Prostate gland (tissue), 2 donors: ENCODE results near the gene TDP2. TPM values are rescaled to one million over a fixed set of nuclear protein-coding genes. Genes with fewer than 3 reads are reported as not detected.
"Not testable (repeated sequence)": the region's sequence is repeated elsewhere in the genome, so short reads cannot be mapped to it uniquely, and the experiment has no call there.

Experiments used
- DNase-seq: peaks from one replicate; pipeline ENCODE4 v3.0.0-alpha.2; 2019; ENCODE audit warnings: low spot score
- H3K27ac ChIP-seq, 2 donors: fragments of 200-600 bp; sonication (generic); 2 replicates each; pipeline ENCODE4 v1.5.1; 2017 to 2019
- H3K27me3 ChIP-seq: fragments of 200-600 bp; sonication (generic); replicated peaks from 2 replicates; pipeline ENCODE4 v1.5.1; 2019; ENCODE audit not compliant: insufficient read depth
- H3K36me3 ChIP-seq, 2 donors: fragments of 200-600 bp; sonication (generic); 1 replicate in 1 of 2; 2 replicates in 1 of 2; pipeline versions ENCODE4 v1.5.1 to v1.8.1; 2017 to 2019
- H3K4me1 ChIP-seq: fragments of 200-600 bp; sonication (generic); replicated peaks from 2 replicates; pipeline ENCODE4 v1.5.1; 2019
- H3K4me3 ChIP-seq, 2 donors: fragments of 200-600 bp; sonication (generic); 2 replicates each; pipeline ENCODE4 v1.5.1; 2017 to 2019
- H3K9me3 ChIP-seq: fragments of 200-600 bp; sonication (generic); 2 replicates; pipeline ENCODE4 v1.5.1; 2017
- CTCF ChIP-seq, 4 experiments: fragments of 200-600 bp in 2 of 4; fragments of 450-650 bp in 2 of 4; sonication (generic) in 2 of 4; IDR thresholded peaks; 1 replicate in 3 of 4; 2 replicates in 1 of 4; pipeline ENCODE4 v1.5.1; 2016 to 2019; ENCODE audit warnings: antibody characterized with exemption in 4 of 4, mild to moderate bottlenecking in 2 of 4, moderate library complexity in 2 of 4
- POLR2A ChIP-seq: fragments of 450-650 bp; IDR thresholded peaks from one replicate; pipeline ENCODE4 v1.6.1; 2016; ENCODE audit warnings: antibody characterized with exemption, mild to moderate bottlenecking
- POLR2AphosphoS5 ChIP-seq: sonication (generic); formaldehyde crosslinking; IDR thresholded peaks from one replicate; pipeline ENCODE4 v1.6.1; 2017; ENCODE audit warnings: antibody characterized with exemption
- WGBS: methylation state at CpG from one replicate; pipeline ENCODE4 v1.1.5; 2018; 5-methylcytosine and 5-hydroxymethylcytosine counted together
- intact Hi-C: fragments of 100-400 bp; cut with DNase I; formaldehyde crosslinking; loops from one replicate; pipeline ENCODE4 v1.14.2; 2022
- total RNA-seq, 2 donors: library from RNA; depleted of rRNA; stranded (reverse); fragments of >200 nt; gene quantifications; one replicate each; pipeline ENCODE4 v1.1.0, GENCODE V29; 2016

TDP2 gene
- total RNA-seq, 2 donors from 2014 or later, result 46.1 to 126 TPM

GRCh38 chr6:24668997-24669361 is 2.3 kb upstream of the TDP2 start:
- intact Hi-C loops, result no loop called here
- H3K4me1 ChIP-seq, result no peaks in the 10 kb centered on the region
- H3K9me3 ChIP-seq, result no peaks in the 10 kb centered on the region
- no peaks in the 10 kb centered on the region for H3K36me3 ChIP-seq
- 97% methylated on average over 9 of the region's 9 CpGs for WGBS
- DNase-seq, result no peak
- no peak overlapping the region for H3K4me3 ChIP-seq
- H3K27ac ChIP-seq, result no peak overlapping the region
- no peaks in the 10 kb centered on the region for H3K27me3 ChIP-seq
- TF ChIP-seq POLR2AphosphoS5 (no peak), CTCF (IDR thresholded peaks at IDR 0.05) (no peak)

- H3K36me3 ChIP-seq, H3K9me3 ChIP-seq, H3K4me1 ChIP-seq, DNase-seq, intact Hi-C loops, H3K27ac ChIP-seq, H3K27me3 ChIP-seq: not testable (repeated sequence)
- H3K4me3 ChIP-seq, result peak overlapping the region in 1 of 2 donors; percentile 78
- 93% methylated on average over 18 of the region's 18 CpGs for WGBS
Observed at GRCh38 chr6:24668066-24668996, 1.6 kb upstream of the TDP2 start.

DNA sequence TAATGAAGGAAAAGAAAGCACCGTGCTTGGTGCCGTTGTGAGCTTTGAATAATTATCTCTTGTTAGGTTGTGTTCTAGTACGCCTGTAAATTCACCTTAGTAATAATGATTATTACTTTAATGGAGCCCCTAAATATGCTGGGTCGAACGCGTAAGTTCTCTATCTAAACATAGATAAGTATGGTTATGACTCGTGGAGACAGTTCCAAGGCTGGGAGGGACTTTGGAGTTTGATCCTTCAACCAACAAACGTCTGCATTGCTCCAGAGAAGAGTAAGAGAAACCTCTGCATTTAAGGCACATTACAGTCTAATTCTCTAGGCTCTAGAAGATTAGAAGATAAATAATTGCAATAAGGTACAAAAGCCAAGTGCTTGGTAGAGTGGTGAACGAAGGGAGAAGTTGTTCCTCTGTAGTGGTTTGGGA is 692 bp upstream of the TDP2 start:
- Histone ChIP-seq H3K36me3 (no peaks in the 10 kb centered on the region), H3K27me3 (no peaks in the 10 kb centered on the region), H3K4me3 (peak overlapping the region; percentile 77 to 78), H3K9me3 (no peaks in the 10 kb centered on the region), H3K4me1 (peaks cover 10% of the 10 kb centered on the region), H3K27ac (peak overlapping the region; percentile 90 to 93)
- no peak for DNase-seq
- TF ChIP-seq CTCF (IDR thresholded peaks at IDR 0.05) (no peak), POLR2AphosphoS5 (no peak), POLR2A (no peak)
- WGBS, result 1% methylated on average over 9 of the region's 9 CpGs
- intact Hi-C loops, result loop anchor here (2.0 kb wide), 1 partner anchor 53 kb away; no protein-coding TSS in a partner anchor

DNA sequence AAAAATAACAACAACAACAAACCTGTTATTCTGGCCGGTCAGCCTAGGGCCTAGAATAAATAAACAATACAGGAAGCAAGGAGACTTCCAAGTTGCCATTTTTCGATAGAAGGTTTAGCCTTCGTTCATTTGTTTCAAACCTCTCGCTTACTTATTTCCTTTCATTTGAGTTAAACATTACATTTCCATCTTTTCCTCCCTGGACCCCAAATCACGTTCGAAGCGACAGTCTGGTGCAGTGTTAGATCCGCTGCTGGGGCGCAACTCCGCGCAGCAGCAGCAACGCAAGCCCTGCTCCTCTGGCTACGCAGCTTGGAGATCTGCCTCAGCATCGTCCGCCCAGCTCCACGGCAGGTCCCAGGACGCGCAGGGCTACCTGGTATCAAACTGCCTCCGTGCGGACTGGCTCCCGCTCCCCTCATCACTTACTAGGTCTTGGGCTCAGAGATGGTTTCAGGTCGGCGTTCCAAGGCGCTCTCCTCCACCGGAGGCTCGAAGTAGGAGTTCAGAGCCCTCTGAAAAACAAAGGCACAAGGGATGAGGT is 530 bp downstream of the TDP2 start:
- H3K4me1 ChIP-seq, result peaks cover 14% of the 10 kb centered on the region
- WGBS, result under 1% methylated on average over 26 of the region's 26 CpGs
- H3K4me3 ChIP-seq, result peak overlapping the region; percentile 77 to 78
- H3K9me3 ChIP-seq, result no peaks in the 10 kb centered on the region
- intact Hi-C loops, result loop anchor here (2.0 kb wide), 1 partner anchor 55 kb away; no protein-coding TSS in a partner anchor
- peak; percentile 43 for DNase-seq
- TF ChIP-seq CTCF (IDR thresholded peaks at IDR 0.05) (no peak), POLR2A (no peak), POLR2AphosphoS5 (no peak)
- no peaks in the 10 kb centered on the region for H3K27me3 ChIP-seq
- H3K27ac ChIP-seq, result peak overlapping the region; percentile 90 to 93
- H3K36me3 ChIP-seq, result no peaks in the 10 kb centered on the region

GRCh38 chr6:24664046-24664987 is 2.4 kb downstream of the TDP2 start:
- DNase-seq, result no peak
- Histone ChIP-seq H3K4me1 (peaks cover 14% of the 10 kb centered on the region), H3K27me3 (no peaks in the 10 kb centered on the region), H3K4me3 (peak overlapping the region in 1 of 2 donors; percentile 78), H3K36me3 (no peaks in the 10 kb centered on the region), H3K9me3 (no peaks in the 10 kb centered on the region), H3K27ac (peak overlapping the region; percentile 90 to 93)
- 66% methylated on average over 7 of the region's 7 CpGs for WGBS
- TF ChIP-seq POLR2AphosphoS5 (no peak), POLR2A (no peak), CTCF (IDR thresholded peaks at IDR 0.05) (no peak)
- intact Hi-C loops, result no loop called here
